Measurements from ENCODE around the gene LYRM2.

The LYRM2 gene

DNA sequence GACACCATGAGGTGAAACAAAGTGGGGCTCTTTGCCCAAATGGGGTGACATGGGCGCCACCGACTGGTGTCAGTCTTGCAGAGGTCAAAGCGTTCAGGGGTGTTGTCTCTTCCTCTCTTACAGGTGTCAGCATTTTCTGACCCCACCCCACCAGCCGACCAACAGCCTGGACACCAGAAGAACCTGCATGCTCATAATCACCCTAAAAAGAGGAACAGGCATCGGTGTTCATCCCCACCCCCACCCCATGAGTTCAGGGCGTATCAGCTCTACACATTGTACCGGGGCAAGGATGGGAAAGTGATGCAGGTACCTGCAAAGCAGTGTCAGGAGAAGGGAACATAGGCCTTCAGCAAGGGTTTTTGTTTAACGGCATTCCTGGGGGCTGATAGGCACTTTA lies 14.8 kb downstream of the LYRM2 start:
- H3K27ac ChIP-seq (replicated peaks; ENCODE audit: low read length): no peak overlapping the region
- H3K18ac ChIP-seq (ENCODE audit: low read length): no peak overlapping the region
- no peaks in the 10 kb centered on the region for H3K9me3 ChIP-seq (replicated peaks in 1 of 2; ENCODE audit: control insufficient read depth in 2 of 2, insufficient read depth in 1 of 2, low read depth in 1 of 2, low read length in 2 of 2)
- no peak overlapping the region for H3K14ac ChIP-seq (ENCODE audit: low read length)
- H2BK120ac ChIP-seq (ENCODE audit: low read depth, low read length): no peak overlapping the region
- no peak overlapping the region for H3K9ac ChIP-seq (ENCODE audit: low read depth, low read length, poor library complexity)
- H3K36me3 ChIP-seq (replicated peaks in 1 of 2; ENCODE audit: control insufficient read depth in 2 of 2, insufficient read depth in 2 of 2, low read length in 2 of 2): peaks cover 1 to 53% of the 10 kb centered on the region in 2 donors
- no peaks in the 10 kb centered on the region for H3K79me1 ChIP-seq (ENCODE audit: low read depth, low read length)
- no peak overlapping the region for H2BK15ac ChIP-seq (ENCODE audit: low read length)
- H2BK5ac ChIP-seq (ENCODE audit: low read length): no peak overlapping the region
- WGBS, 2 donors (ENCODE audit: extremely low coverage in 2 of 2, insufficient read length in 2 of 2, insufficient replicate concordance in 1 of 2): no CpG with 5 or more reads among the region's 8 CpGs
- H3K4ac ChIP-seq (ENCODE audit: low read length): no peak overlapping the region
- no peak overlapping the region for H3K4me3 ChIP-seq (ENCODE audit: low read length in 2 of 2)
- no peak overlapping the region for H2AFZ ChIP-seq (ENCODE audit: low read length)
- H3K4me1 ChIP-seq (ENCODE audit: control insufficient read depth in 2 of 2, insufficient read depth in 1 of 2, low read depth in 1 of 2, low read length in 2 of 2): no peaks in the 10 kb centered on the region
- H2BK12ac ChIP-seq (ENCODE audit: low read length): no peak overlapping the region
- H3K23ac ChIP-seq (ENCODE audit: low read depth, low read length, poor library complexity): no peak overlapping the region
- no peak overlapping the region for H4K91ac ChIP-seq (ENCODE audit: low read depth, low read length, poor library complexity)
- H2AK5ac ChIP-seq (ENCODE audit: low read depth, low read length): no peak overlapping the region
- no peak for DNase-seq (ENCODE audit: low spot score)
- no peaks in the 10 kb centered on the region for H3K27me3 ChIP-seq (ENCODE audit: control insufficient read depth in 3 of 3, insufficient read depth in 3 of 3, low read depth in 1 of 3, low read length in 3 of 3)
- H4K8ac ChIP-seq (ENCODE audit: low read depth, low read length): no peak overlapping the region
- no peak overlapping the region for H3K4me2 ChIP-seq (ENCODE audit: insufficient read depth, low read length, poor library complexity, severe bottlenecking)

DNA sequence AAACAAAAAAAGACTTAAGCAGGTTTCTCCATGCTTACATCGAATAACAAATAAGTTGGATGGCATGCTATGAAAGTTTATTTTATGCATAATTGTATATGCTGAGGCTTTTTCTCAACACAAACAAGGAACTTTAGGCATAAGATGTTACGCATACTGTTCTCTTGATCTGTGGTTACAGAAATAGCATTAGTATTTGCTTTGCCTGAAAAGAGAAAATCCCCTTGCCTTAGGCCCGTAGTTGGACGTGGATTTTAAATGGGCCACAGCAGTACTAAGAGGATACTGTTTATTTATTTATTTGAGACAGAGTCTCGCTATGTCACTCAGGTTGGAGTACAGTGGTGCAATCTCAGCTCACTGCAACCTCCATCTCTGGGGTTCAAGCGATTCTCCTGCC lies 19.0 kb downstream of the LYRM2 start:
- WGBS, 2 donors (ENCODE audit: extremely low coverage in 2 of 2, insufficient read length in 2 of 2, insufficient replicate concordance in 1 of 2): no CpG with 5 or more reads among the region's 6 CpGs
- H2BK15ac ChIP-seq (ENCODE audit: low read length): no peak overlapping the region
- H2AFZ ChIP-seq (ENCODE audit: low read length): no peak overlapping the region
- no peak overlapping the region for H4K8ac ChIP-seq (ENCODE audit: low read depth, low read length)
- peaks cover 0 to 2% of the 10 kb centered on the region in 2 donors for H3K4me1 ChIP-seq (ENCODE audit: control insufficient read depth in 2 of 2, insufficient read depth in 1 of 2, low read depth in 1 of 2, low read length in 2 of 2)
- no peak overlapping the region for H3K9ac ChIP-seq (ENCODE audit: low read depth, low read length, poor library complexity)
- no peak overlapping the region for H2BK12ac ChIP-seq (ENCODE audit: low read length)
- H3K27me3 ChIP-seq (ENCODE audit: control insufficient read depth in 3 of 3, insufficient read depth in 3 of 3, low read depth in 1 of 3, low read length in 3 of 3): no peaks in the 10 kb centered on the region
- no peak overlapping the region for H3K4me2 ChIP-seq (ENCODE audit: insufficient read depth, low read length, poor library complexity, severe bottlenecking)
- no peak overlapping the region for H4K91ac ChIP-seq (ENCODE audit: low read depth, low read length, poor library complexity)
- no peak overlapping the region for H3K4me3 ChIP-seq (ENCODE audit: low read length in 2 of 2)
- H2BK120ac ChIP-seq (ENCODE audit: low read depth, low read length): no peak overlapping the region
- H3K18ac ChIP-seq (ENCODE audit: low read length): no peak overlapping the region
- H3K4ac ChIP-seq (ENCODE audit: low read length): no peak overlapping the region
- H3K9me3 ChIP-seq (replicated peaks in 1 of 2; ENCODE audit: control insufficient read depth in 2 of 2, insufficient read depth in 1 of 2, low read depth in 1 of 2, low read length in 2 of 2): no peaks in the 10 kb centered on the region
- no peaks in the 10 kb centered on the region for H3K79me1 ChIP-seq (ENCODE audit: low read depth, low read length)
- H3K27ac ChIP-seq (replicated peaks; ENCODE audit: low read length): no peak overlapping the region
- no peak overlapping the region for H2BK5ac ChIP-seq (ENCODE audit: low read length)
- H3K23ac ChIP-seq (ENCODE audit: low read depth, low read length, poor library complexity): no peak overlapping the region
- peaks cover 1 to 27% of the 10 kb centered on the region in 2 donors for H3K36me3 ChIP-seq (replicated peaks in 1 of 2; ENCODE audit: control insufficient read depth in 2 of 2, insufficient read depth in 2 of 2, low read length in 2 of 2)
- H2AK5ac ChIP-seq (ENCODE audit: low read depth, low read length): no peak overlapping the region
- no peak for DNase-seq (ENCODE audit: low spot score)
- no peak overlapping the region for H3K14ac ChIP-seq (ENCODE audit: low read length)

DNA sequence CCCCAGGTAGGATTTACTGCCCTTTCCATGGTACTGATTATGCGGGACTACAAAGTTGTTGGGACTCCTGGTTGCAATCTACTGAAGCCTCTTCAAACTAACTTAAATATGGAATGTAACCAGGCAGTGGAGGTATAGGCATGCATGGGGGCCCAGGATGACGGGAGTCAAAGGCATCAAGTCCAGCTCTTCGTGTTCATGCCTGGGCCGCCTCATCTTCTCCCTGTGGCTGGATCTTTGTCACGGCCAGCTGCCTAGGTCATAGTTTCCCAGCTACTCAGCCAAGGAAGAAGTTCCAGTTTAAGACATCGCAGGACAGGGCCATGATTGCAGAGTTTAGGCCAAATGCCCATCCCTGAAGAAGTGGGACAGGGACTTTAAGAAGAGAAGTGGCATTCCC lies 20.5 kb downstream of the LYRM2 start:
- Histone ChIP-seq H2BK12ac (ENCODE audit: low read length) (no peak overlapping the region), H3K4ac (ENCODE audit: low read length) (no peak overlapping the region), H2AK5ac (ENCODE audit: low read depth, low read length) (no peak overlapping the region), H2AFZ (ENCODE audit: low read length) (no peak overlapping the region), H2BK5ac (ENCODE audit: low read length) (no peak overlapping the region), H3K79me1 (ENCODE audit: low read depth, low read length) (no peaks in the 10 kb centered on the region), H3K18ac (ENCODE audit: low read length) (no peak overlapping the region), H4K8ac (ENCODE audit: low read depth, low read length) (no peak overlapping the region), H4K91ac (ENCODE audit: low read depth, low read length, poor library complexity) (no peak overlapping the region), H3K9me3 (replicated peaks in 1 of 2; ENCODE audit: control insufficient read depth in 2 of 2, insufficient read depth in 1 of 2, low read depth in 1 of 2, low read length in 2 of 2) (peaks cover 0 to 2% of the 10 kb centered on the region in 2 donors), H3K9ac (ENCODE audit: low read depth, low read length, poor library complexity) (no peak overlapping the region), H3K4me2 (ENCODE audit: insufficient read depth, low read length, poor library complexity, severe bottlenecking) (no peak overlapping the region), H3K14ac (ENCODE audit: low read length) (no peak overlapping the region), H3K23ac (ENCODE audit: low read depth, low read length, poor library complexity) (no peak overlapping the region), H2BK120ac (ENCODE audit: low read depth, low read length) (no peak overlapping the region), H2BK15ac (ENCODE audit: low read length) (no peak overlapping the region), H3K4me3 (ENCODE audit: low read length in 2 of 2) (no peak overlapping the region), H3K4me1 (ENCODE audit: control insufficient read depth in 2 of 2, insufficient read depth in 1 of 2, low read depth in 1 of 2, low read length in 2 of 2) (peaks cover 0 to 8% of the 10 kb centered on the region in 2 donors), H3K27ac (replicated peaks; ENCODE audit: low read length) (no peak overlapping the region), H3K36me3 (replicated peaks in 1 of 2; ENCODE audit: control insufficient read depth in 2 of 2, insufficient read depth in 2 of 2, low read length in 2 of 2) (peaks cover 0 to 23% of the 10 kb centered on the region in 2 donors), H3K27me3 (ENCODE audit: control insufficient read depth in 3 of 3, insufficient read depth in 3 of 3, low read depth in 1 of 3, low read length in 3 of 3) (no peaks in the 10 kb centered on the region)
- DNase-seq (ENCODE audit: low spot score): no peak
- WGBS, 2 donors (ENCODE audit: extremely low coverage in 2 of 2, insufficient read length in 2 of 2, insufficient replicate concordance in 1 of 2): no CpG with 5 or more reads among the region's 6 CpGs

DNA sequence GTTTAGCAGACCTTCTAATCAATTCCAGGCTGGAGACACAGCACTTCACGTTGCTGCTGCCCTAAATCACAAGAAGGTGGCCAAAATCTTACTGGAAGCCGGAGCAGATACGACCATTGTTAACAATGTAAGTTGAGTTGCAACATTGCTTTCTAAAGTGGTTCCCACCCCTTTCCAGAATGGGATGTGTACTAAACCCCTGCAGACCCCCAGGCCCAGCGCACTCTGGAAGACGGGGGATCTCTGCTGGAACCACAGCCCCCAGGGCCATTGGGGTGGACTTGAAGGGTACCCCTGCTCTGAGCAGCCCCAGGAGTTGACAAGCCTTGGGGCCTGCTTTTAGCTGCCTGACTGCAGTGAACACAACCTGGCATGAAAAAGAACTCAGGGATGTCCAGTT lies 22.0 kb downstream of the LYRM2 start:
- Histone ChIP-seq H3K36me3 (replicated peaks in 1 of 2; ENCODE audit: control insufficient read depth in 2 of 2, insufficient read depth in 2 of 2, low read length in 2 of 2) (peaks cover 0 to 23% of the 10 kb centered on the region in 2 donors), H2BK5ac (ENCODE audit: low read length) (no peak overlapping the region), H2BK120ac (ENCODE audit: low read depth, low read length) (no peak overlapping the region), H3K27me3 (ENCODE audit: control insufficient read depth in 3 of 3, insufficient read depth in 3 of 3, low read depth in 1 of 3, low read length in 3 of 3) (no peaks in the 10 kb centered on the region), H3K9me3 (replicated peaks in 1 of 2; ENCODE audit: control insufficient read depth in 2 of 2, insufficient read depth in 1 of 2, low read depth in 1 of 2, low read length in 2 of 2) (peaks cover 0 to 2% of the 10 kb centered on the region in 2 donors), H4K8ac (ENCODE audit: low read depth, low read length) (no peak overlapping the region), H3K27ac (replicated peaks; ENCODE audit: low read length) (no peak overlapping the region), H3K18ac (ENCODE audit: low read length) (no peak overlapping the region), H2BK15ac (ENCODE audit: low read length) (no peak overlapping the region), H3K4me2 (ENCODE audit: insufficient read depth, low read length, poor library complexity, severe bottlenecking) (no peak overlapping the region), H3K4ac (ENCODE audit: low read length) (no peak overlapping the region), H3K9ac (ENCODE audit: low read depth, low read length, poor library complexity) (no peak overlapping the region), H3K14ac (ENCODE audit: low read length) (no peak overlapping the region), H3K23ac (ENCODE audit: low read depth, low read length, poor library complexity) (no peak overlapping the region), H2AK5ac (ENCODE audit: low read depth, low read length) (no peak overlapping the region), H3K4me1 (ENCODE audit: control insufficient read depth in 2 of 2, insufficient read depth in 1 of 2, low read depth in 1 of 2, low read length in 2 of 2) (peaks cover 0 to 12% of the 10 kb centered on the region in 2 donors), H3K4me3 (ENCODE audit: low read length in 2 of 2) (no peak overlapping the region), H4K91ac (ENCODE audit: low read depth, low read length, poor library complexity) (no peak overlapping the region), H3K79me1 (ENCODE audit: low read depth, low read length) (no peaks in the 10 kb centered on the region), H2AFZ (ENCODE audit: low read length) (no peak overlapping the region), H2BK12ac (ENCODE audit: low read length) (no peak overlapping the region)
- no CpG with 5 or more reads among the region's 5 CpGs for WGBS, 2 donors (ENCODE audit: extremely low coverage in 2 of 2, insufficient read length in 2 of 2, insufficient replicate concordance in 1 of 2)
- no peak for DNase-seq (ENCODE audit: low spot score)
